RKO (cell line): ENCODE results near the gene CEP152.
"Not testable (repeated sequence)": the region's sequence is repeated elsewhere in the genome, so short reads cannot be mapped to it uniquely, and the experiment has no call there.

Experiments used
- DNase-seq: peaks from one replicate; pipeline ENCODE4 v3.0.0-alpha.2; 2016; ENCODE audit warnings: low spot score

Gene CEP152

DNA sequence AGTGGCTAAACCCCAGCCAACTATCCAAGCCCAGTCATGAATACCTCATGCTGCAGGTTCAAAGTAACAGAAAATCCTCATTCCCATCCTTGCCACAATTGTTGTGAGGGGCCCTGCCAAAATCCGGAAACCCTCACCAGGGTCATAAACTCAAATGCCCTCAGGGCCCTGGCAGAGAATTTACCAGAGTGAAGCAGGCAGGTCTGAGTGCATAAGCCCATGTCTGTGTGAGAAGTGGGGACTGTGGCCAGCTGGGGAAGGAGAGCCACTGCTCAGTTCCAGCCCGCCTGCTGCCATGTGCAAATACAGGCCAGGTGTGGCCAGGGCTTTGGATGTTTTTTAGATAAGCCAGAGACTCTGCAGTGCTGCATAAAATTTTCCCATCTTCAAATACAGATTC, 7.0 kb downstream of the CEP152 start:
- no peak for DNase-seq

DNA sequence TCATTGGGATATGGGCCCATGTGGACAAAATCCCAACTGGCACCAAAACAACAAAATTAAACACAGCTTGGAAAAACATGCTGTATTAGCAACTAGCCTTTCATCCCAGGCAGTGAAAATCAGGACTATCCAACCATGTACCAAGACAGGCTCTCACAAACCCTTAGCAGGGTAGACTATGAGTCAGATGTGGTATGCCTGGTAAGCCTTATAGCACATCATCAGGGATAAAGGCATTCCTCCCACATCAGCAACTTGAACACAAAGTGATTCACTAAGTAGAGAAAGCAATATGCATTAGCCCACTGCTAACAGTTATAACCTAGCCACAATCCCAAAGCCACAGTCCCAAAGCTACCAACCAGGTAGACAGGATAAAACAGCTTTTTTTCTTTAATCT, 8.0 kb downstream of the CEP152 start:
- DNase-seq = peak; percentile 78

DNA sequence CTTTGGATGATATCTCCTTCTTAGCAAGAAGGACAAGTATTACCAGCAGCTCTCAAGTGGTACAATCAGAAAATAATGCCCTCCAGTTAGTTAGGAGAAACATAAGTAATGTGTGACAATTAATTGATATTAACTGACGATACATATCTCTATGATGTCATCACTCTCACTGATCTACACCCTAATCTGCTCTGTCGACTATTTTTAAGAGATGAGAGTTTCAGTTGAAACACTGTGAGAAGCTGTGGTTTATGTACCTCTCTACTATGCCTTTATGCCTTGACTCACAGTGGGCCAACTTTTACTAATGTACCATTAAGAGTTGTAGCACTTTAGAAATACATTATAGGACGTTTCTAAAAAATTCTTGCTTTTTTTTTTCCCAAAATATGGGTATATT, 8.6 kb downstream of the CEP152 start:
- no peak for DNase-seq

DNA sequence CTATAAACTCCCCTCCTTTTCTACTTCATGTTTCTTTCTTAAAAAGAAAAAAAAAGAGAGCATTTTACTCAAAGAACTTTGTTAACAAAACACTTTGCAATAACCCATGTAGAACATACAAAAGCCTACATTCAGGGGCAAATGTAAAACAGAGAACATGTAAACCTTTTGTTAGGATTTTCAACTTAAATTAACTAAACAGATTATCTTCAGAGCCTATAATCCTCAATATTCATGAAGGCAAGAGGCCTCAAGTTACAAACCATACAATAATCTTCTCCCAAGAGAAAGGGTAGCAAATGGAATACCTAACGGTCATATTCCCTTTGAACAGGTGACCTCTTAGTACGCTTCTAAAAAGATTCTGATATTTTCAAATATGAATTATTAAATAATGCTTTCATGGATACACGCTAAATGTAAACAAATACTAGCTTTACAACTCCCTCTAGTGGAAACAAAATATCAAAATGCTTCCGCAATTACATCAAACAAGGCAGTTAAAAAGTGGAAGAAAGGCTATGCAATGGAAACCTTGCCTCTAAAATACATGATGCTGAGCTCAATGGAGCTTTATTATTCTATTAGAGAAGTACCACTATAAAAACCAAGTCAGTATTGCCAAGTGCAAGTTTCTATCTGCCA, 9.9 kb downstream of the CEP152 start:
- DNase-seq = no peak

DNA sequence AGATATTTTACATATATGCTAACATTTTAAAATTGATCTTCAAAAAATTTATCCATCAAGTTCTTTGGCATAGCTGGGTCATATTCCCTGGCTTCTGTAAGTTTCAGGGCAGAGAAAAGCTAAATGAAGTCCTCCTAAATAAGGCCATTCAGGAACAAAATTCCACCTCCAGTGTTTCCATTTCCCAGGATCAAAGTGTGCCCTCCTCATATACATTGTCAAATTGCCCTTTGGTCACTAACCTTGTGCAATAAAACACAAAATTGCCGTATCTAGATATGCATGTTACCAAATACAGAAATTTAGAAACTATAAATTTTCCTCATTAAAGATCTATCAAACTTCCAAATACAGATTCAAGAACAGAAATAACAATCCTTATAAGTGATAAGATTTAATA, 10.6 kb downstream of the CEP152 start:
- DNase-seq = no peak

DNA sequence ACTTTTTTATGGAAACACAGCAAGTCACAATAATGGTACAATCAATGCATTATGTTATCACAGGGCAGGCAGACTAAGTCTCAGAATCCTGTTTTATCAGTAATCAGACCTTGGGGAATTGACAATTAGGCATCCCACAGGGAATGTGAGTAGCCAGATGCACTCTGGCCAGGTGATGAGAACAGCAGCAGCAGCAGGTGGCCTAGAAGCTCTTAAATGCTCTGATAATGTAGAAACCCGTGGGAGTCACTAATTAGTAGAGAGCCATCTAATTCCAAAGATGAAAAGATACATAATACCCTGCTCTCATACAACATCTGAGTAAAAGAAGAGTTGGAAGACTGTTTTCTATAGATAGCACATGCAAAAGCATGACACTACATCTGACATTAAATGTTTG, 12.6 kb downstream of the CEP152 start:
- DNase-seq = no peak

DNA sequence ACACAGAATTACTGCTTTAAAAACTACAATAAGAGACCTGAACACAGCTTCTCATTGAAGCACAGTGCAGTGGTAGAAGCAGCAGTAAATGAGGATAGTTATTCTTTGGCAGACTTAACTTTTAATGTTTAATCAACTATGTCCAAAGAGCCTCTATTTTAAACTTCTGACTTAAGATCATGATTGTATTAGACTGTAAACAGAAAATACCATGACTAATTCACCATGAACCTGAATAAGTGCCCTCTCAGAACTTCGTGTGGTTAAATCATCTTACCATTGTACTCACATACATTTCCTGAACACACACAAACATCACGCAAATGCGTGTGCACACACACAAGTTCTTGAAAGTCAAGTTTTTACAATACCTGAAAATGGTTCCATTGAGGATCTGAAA, 13.9 kb downstream of the CEP152 start:
- DNase-seq = no peak

DNA sequence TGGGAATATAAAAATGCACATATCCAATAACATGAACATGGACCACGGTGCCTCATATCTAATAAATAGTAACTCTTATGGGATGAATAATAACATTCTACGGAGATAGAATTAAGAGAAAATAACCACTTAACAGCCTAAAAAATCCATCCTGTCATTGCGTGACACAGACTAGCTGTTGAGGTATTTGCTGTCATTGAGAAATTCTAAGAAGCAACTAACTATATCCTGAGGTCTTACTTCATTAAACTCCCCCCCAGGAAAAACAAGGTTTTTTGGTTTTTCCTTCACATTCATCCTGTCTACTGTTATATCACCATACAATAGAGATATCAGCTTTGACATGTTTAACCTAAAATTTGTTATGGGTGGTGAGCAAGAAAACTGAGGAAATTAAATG, 14.3 kb downstream of the CEP152 start:
- DNase-seq = no peak

DNA sequence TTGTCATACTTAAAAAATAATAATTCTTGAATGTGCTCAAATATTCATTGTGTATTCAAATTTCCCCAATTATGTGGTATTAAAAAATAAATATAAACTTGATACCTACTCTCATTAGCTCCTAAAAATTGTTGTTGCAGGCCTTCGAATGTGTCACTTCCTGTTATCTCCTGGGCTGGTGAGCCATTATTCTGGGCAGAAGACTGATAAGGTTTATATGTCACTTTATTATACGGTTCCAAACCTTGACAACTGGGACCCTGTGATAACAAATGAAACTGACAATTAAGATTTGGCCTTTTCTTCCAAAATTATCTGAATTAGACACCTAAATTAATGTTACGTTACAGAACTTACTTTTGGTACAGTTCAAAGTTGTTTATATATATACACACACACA, 15.0 kb downstream of the CEP152 start:
- no peak for DNase-seq

DNA sequence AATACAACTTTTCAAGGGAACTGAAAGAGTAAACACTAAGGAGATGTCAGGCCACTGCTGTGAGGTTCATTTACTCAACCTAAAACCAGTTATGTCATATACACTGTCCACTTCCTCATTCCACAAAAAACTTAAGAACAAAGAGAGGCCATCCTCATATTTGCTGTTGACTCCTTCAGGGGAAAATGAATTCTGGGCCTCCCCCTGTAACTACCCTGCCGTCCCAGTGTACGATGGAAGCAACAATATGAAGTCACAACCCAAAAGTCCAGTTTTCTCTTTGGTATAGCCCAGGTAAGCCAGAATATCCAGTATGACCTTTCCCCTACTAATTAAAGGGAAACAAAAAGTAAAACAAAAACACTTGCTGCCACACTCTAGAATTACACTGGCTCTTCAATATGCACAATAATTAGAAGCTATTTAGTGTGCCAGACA, 16.2 kb downstream of the CEP152 start:
- DNase-seq = no peak

DNA sequence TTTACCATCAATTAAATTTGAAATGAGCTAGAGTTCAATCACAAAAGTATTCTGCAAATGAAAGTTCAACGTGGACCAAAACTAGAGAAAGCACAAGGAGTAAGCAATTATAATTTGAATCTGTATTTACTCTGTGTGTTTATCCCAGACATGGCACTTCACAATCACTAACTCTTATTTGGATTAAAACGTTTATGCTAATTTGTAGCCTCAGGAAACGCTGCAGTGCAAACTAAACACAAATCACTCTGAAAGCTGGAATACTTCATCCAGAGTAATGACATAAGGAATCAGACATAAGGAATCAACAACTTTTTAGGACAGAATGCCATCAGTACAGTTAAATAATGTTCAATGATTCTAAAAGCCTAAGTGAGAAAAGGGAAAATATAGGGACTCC, 18.5 kb downstream of the CEP152 start:
- DNase-seq = no peak

DNA sequence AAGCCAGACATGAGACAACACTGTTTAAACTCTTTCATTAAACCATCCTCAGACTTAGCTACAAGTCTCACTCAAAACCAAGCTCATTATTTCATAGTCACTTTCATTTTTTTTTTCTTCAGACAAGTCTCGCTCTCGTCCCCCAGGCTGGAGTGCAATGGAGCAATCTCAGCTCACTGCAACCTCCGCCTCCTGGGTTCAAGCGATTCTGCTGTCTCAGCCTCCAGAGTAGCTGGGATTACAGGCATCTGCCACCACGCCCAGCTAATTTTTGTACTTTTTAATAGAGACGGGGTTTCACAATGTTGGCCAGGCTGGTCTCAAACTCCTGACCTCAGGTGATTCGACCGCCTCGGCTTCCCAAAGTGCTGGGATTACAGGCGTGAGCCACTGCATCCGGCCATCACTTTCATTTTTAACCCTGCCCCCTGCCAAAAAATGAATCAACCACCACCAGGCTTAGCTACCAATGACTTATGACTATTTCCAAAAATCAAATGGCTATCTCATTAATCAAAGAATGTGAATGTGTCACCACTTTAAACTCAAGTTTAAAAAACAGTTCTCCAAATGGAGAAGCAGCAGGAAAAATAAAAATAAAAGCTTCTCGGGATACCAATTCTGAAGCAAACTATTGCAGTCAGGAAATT, 20.3 kb downstream of the CEP152 start:
- not testable (repeated sequence) for DNase-seq

DNA sequence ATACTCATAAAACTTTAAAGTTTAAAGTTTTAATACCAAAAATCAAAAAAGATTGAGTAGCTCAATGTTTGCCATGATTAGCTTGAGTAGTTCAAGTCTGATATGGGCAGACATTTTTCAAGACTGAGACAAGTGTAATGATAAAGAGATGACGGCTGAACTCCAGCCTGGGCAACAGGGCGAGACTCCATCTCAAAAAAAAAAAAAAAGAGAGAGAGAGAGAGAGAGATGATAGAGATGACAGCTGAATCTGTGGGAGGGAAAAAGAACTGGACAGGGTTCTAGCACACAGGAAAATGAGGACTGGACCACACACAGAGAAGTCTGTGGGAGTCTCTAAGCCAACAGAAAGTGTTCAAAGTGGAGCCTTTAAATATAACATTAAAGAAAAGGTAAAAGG, 25.2 kb downstream of the CEP152 start:
- DNase-seq = no peak

DNA sequence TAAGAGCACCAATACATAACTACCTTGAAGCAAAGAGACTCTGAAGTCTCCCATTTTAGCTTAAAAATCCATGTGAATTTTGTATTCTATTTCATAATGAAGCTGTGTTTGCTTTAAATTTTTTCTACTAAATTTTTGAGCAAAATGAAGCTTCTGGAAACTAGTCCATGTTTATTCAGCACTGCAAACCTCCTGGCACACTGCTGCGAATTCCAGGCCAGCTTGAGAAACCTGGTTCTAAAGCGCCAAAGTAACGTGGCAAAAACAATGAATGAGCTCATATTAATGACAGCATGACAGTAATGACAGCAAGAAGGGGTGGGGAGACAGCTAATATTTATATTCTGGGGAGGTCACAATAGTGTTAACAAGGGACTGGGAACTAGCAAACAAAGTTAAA, 25.7 kb downstream of the CEP152 start:
- DNase-seq = no peak

DNA sequence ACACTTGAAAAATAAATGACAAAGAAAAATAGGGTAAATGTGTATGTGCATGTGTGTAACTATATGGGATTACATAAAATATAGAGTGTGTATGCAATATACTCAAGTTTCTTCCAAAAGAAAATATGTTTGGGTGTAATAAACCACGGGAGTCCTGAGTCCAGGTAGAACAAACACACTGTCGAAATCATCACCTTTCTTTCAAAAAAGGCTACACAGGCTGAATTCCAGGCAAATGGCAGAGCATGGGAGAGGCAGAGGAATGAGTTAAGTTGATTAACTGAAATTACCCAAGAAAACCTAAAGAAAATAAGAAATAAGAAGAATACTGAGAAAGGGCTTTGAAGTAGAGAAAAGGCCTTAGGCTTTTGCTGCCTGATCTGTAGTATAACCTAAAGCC, 26.1 kb downstream of the CEP152 start:
- DNase-seq = no peak

DNA sequence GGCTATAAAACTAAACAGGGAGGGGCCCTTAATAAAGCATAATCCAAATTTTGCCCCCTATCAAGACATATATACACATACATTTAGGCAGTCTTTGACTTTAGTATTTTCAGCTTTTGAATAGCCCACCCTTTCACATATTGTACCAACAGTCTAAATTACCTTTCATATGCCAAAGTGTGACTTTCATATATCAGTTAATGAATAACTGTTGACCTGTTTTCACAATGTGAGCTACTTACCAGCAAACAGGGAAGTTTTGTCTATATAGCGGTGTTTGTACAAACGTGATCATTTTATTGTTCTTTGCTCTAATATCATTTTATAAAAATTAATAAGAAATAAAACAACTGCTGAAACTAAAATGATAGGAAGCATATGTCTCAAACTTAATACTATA, 28.0 kb downstream of the CEP152 start:
- DNase-seq = no peak

DNA sequence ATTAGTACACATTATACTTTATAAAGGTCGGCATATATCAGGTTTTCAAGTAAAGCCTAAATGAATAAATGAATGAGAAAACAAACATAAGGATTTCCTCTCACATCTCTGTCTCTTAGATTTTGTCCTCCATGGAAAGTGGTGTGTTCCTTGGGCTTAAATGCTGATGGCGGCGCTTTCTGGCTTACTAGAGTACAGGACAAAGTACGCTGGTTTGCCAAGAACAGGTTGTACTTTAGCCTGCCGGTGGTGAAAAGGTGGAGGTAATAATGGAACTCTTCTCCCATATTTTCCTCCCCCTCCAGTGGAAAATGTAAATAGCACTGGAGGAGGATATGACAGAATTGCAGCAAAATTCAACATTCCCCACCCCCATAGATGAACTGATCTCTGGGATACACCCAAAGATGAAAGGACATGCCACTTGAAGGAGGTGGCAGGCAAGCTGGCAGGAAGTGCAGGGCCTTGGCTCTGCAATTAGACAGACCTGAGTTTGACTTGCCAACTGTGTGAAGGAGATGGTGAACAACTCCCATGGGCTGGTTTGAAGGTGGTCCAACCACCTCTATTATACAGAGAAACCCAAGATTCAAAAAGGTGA, 29.3 kb downstream of the CEP152 start:
- no peak for DNase-seq

DNA sequence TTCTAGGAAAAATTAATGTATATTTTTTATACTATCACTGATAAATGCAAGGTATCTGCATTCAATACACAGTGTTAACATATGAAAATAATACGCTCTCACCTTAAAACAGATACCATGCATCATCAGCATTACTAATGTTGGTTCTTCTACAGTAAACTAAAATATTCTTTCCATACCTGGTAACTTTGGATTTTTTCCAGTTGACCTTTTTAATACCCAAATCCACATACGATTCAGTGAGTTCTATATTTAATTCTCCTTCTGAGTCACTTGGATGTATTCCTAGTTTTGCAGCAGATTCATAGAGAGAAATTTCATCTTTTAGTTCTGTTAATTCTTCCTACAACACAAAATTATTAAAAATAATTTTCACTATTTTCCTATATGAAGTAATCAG, 29.9 kb downstream of the CEP152 start:
- DNase-seq = no peak

DNA sequence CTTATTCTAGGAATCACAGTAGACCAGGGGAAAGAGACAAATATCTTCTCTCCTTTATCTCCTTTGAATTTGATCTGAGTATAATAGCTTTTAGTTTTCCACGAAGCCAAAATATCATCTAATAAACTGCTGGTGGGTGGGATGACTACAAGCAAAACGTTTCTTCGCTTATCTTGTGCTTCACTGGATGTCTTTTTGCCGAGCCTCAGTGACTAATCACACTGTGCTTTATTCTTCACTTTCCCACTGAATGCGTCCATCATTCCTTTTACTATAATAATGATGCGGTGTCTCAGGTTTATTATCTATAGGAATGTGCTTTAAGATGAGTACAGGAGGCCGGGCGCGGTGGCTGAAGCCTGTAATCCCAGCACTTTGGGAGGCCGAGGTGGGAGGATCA, 32.5 kb downstream of the CEP152 start:
- DNase-seq = no peak

DNA sequence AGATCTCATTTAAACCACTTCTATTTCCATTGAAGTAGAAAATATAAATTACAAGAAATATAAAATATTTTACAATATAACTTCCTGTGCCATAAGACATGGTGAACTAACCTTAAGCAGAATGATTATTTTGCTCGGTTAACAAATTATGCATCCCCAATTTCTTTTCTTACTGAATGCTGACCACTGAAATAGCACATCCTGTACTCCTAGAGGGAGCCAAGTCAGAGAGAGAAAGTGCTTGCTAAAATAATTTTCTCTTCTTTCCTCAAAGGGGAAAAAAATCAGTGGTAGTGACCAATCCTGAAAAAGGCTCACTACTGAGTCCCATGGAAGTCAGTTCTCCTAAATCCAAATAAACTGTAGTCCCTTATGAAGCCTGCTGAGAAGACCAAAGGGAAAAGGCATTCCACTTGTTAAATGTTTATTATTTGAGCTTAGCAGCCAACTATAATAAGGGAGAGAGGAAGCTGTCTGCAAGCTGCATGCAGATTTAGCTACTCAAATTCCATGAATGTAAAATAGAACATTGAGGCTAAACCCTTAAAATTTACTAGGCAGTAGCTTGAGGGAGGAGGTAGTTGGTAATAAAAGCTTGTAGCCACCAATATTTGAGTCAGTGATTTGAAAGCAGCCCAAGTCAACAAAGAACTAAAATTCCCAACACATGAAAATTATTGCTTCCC, 33.1 kb downstream of the CEP152 start:
- no peak for DNase-seq

DNA sequence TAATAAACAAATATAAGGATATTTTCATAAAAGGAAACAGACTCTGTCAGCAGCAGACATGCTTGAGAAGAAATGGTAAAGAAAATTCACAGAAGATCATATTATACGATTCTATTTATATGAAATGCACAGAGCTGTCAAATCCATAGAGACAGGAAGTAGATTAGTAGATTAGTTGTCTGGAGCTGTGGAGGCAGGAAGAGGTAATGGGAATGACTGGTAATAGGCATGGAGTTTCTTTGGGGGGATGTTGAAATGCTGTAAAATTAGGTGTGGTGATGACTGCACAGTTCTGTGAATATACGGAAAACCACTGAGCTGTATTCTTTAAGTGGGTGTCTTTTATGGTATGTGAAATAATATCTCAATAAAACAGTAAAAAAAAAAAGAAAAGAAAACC, 35.3 kb downstream of the CEP152 start:
- no peak for DNase-seq

DNA sequence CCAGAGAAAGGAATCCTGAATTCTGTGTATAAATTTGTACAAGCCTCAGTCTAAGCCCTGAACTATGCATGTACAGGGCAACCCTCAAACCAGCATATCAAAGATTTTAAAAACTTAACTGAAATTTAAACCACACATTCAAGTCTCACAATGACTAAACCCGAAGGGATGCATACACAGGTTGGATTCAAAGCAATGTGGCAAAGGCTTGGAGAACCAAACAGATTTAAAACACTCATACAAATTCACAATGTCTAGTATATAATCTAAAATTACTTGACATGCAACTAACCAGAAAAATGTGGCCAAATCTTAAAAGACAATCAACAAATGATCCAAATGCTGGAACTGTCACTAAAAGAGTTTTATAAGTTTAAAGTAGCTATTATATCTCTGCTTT, 36.4 kb downstream of the CEP152 start:
- no peak for DNase-seq

DNA sequence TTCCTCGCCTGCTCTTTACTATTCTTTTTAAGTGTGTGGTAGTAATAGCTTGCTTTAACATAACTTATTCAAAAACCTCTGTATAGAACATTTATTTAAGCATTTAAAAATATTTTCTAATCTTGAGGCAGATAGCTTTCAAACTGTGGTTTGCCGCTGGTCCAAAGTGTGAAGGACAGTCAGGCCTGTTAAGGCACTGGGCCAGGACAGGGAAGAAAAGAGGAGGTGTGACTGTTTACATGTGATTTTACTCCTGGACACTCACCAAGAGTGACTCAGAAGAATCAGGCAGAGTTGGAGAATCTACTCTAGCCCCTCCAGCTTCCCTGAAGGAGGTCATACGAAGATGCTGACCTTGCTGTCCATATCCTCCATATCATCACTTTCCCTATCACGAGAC, 44.7 kb downstream of the CEP152 start:
- peak; percentile 18 for DNase-seq
